ENCODE data around the gene CACNA1C. TPM values are rescaled to one million over a fixed set of nuclear protein-coding genes. Genes with fewer than 3 reads are reported as not detected.

CACNA1C gene
- 5.1 and 10.9 TPM in 2 replicates for total RNA-seq (2012; rRNA removed)

GRCh38 chr12:2052826-2053678 is at the start of gene CACNA1C:
CACNA1C (plus strand) TSS chr12:2052987; CDS start chr12:2053563, 576 bp downstream.
- Histone ChIP-seq H3K9me3 (replicated peaks; ENCODE audit: low read length) (no peaks in the 10 kb centered on the region), H3K27me3 (ENCODE audit: control insufficient read depth, insufficient read depth, low read length) (peaks cover 82% of the 10 kb centered on the region), H3K4me2 (ENCODE audit: low read length) (peak within 1 kb of the TSS; percentile 86), H3K9ac (ENCODE audit: low read depth, low read length) (peak within 1 kb of the TSS; percentile 56), H3K4me1 (ENCODE audit: control insufficient read depth, insufficient read depth, low read length) (peaks cover 5% of the 10 kb centered on the region), H3K36me3 (ENCODE audit: insufficient read depth, low read length) (no peaks in the 10 kb centered on the region), H3K4me3 (ENCODE audit: low read length) (peak within 1 kb of the TSS; percentile 71)

GRCh38 chr12:2003676-2004112 is 49.1 kb upstream of the CACNA1C start:
- H3K9ac ChIP-seq (ENCODE audit: low read depth, low read length) = peak overlapping the region; percentile 94
- peak overlapping the region; percentile 87 for H3K4me2 ChIP-seq (ENCODE audit: low read length)
- peaks cover 6% of the 10 kb centered on the region for H3K4me1 ChIP-seq (ENCODE audit: control insufficient read depth, insufficient read depth, low read length)
- no peaks in the 10 kb centered on the region for H3K36me3 ChIP-seq (ENCODE audit: insufficient read depth, low read length)
- no peaks in the 10 kb centered on the region for H3K9me3 ChIP-seq (replicated peaks; ENCODE audit: low read length)
- peak overlapping the region; percentile 94 for H3K4me3 ChIP-seq (ENCODE audit: low read length)
- no peaks in the 10 kb centered on the region for H3K27me3 ChIP-seq (ENCODE audit: control insufficient read depth, insufficient read depth, low read length)

- Histone ChIP-seq H3K27me3 (ENCODE audit: control insufficient read depth, insufficient read depth, low read length) (peaks cover 2% of the 10 kb centered on the region), H3K4me1 (ENCODE audit: control insufficient read depth, insufficient read depth, low read length) (peaks cover 6% of the 10 kb centered on the region), H3K9me3 (replicated peaks; ENCODE audit: low read length) (no peaks in the 10 kb centered on the region), H3K4me2 (ENCODE audit: low read length) (peak within 1 kb of the TSS; percentile 87), H3K4me3 (ENCODE audit: low read length) (peak within 1 kb of the TSS; percentile 94), H3K9ac (ENCODE audit: low read depth, low read length) (peak within 1 kb of the TSS; percentile 94), H3K36me3 (ENCODE audit: insufficient read depth, low read length) (no peaks in the 10 kb centered on the region)
Measured at GRCh38 chr12:2004113-2004929, 48.5 kb upstream of the CACNA1C start, which contains the start of gene DCP1B. DCP1B (minus strand) TSS chr12:2004457; CDS start chr12:2004431, 26 bp downstream.

- H3K4me2 ChIP-seq (ENCODE audit: low read length) = no peak overlapping the region
- no peak overlapping the region for H3K9ac ChIP-seq (ENCODE audit: low read depth, low read length)
Measured at GRCh38 chr12:2008677-2009076, 44.1 kb upstream of the CACNA1C start.

GRCh38 chr12:2009623-2010022 is 43.2 kb upstream of the CACNA1C start:
- H3K4me1 ChIP-seq (ENCODE audit: control insufficient read depth, insufficient read depth, low read length) = no peaks in the 10 kb centered on the region
- no peak overlapping the region for H3K4me3 ChIP-seq (ENCODE audit: low read length)
- H3K9ac ChIP-seq (ENCODE audit: low read depth, low read length) = no peak overlapping the region
- H3K9me3 ChIP-seq (replicated peaks; ENCODE audit: low read length) = no peaks in the 10 kb centered on the region
- H3K36me3 ChIP-seq (ENCODE audit: insufficient read depth, low read length) = no peaks in the 10 kb centered on the region
- no peak overlapping the region for H3K4me2 ChIP-seq (ENCODE audit: low read length)
- peaks cover 5% of the 10 kb centered on the region for H3K27me3 ChIP-seq (ENCODE audit: control insufficient read depth, insufficient read depth, low read length)

More at GRCh38 chr12:2008677-2009076, 44.1 kb upstream of the CACNA1C start:
- H3K4me3 ChIP-seq (ENCODE audit: low read length) = no peak overlapping the region
- H3K9me3 ChIP-seq (replicated peaks; ENCODE audit: low read length) = no peaks in the 10 kb centered on the region
- peaks cover 5% of the 10 kb centered on the region for H3K27me3 ChIP-seq (ENCODE audit: control insufficient read depth, insufficient read depth, low read length)
- no peaks in the 10 kb centered on the region for H3K4me1 ChIP-seq (ENCODE audit: control insufficient read depth, insufficient read depth, low read length)
- H3K36me3 ChIP-seq (ENCODE audit: insufficient read depth, low read length) = no peaks in the 10 kb centered on the region

GRCh38 chr12:2011643-2012607 is 40.9 kb upstream of the CACNA1C start:
- peaks cover 24% of the 10 kb centered on the region for H3K27me3 ChIP-seq (ENCODE audit: control insufficient read depth, insufficient read depth, low read length)
- H3K9me3 ChIP-seq (replicated peaks; ENCODE audit: low read length) = no peaks in the 10 kb centered on the region
- H3K4me2 ChIP-seq (ENCODE audit: low read length) = no peak overlapping the region
- H3K9ac ChIP-seq (ENCODE audit: low read depth, low read length) = no peak overlapping the region
- no peaks in the 10 kb centered on the region for H3K36me3 ChIP-seq (ENCODE audit: insufficient read depth, low read length)
- H3K4me3 ChIP-seq (ENCODE audit: low read length) = no peak overlapping the region
- no peaks in the 10 kb centered on the region for H3K4me1 ChIP-seq (ENCODE audit: control insufficient read depth, insufficient read depth, low read length)

- H3K27me3 ChIP-seq (ENCODE audit: control insufficient read depth, insufficient read depth, low read length) = peaks cover 34% of the 10 kb centered on the region
- no peaks in the 10 kb centered on the region for H3K4me1 ChIP-seq (ENCODE audit: control insufficient read depth, insufficient read depth, low read length)
- H3K36me3 ChIP-seq (ENCODE audit: insufficient read depth, low read length) = no peaks in the 10 kb centered on the region
- H3K9me3 ChIP-seq (replicated peaks; ENCODE audit: low read length) = no peaks in the 10 kb centered on the region
- H3K4me3 ChIP-seq (ENCODE audit: low read length) = no peak overlapping the region
- no peak overlapping the region for H3K4me2 ChIP-seq (ENCODE audit: low read length)
- no peak overlapping the region for H3K9ac ChIP-seq (ENCODE audit: low read depth, low read length)
Measured at GRCh38 chr12:2013086-2013485, 39.7 kb upstream of the CACNA1C start.

GRCh38 chr12:2013527-2014223 is 39.1 kb upstream of the CACNA1C start:
- Histone ChIP-seq H3K9me3 (replicated peaks; ENCODE audit: low read length) (no peaks in the 10 kb centered on the region), H3K4me3 (ENCODE audit: low read length) (no peak overlapping the region), H3K4me2 (ENCODE audit: low read length) (no peak overlapping the region), H3K9ac (ENCODE audit: low read depth, low read length) (no peak overlapping the region), H3K36me3 (ENCODE audit: insufficient read depth, low read length) (no peaks in the 10 kb centered on the region), H3K4me1 (ENCODE audit: control insufficient read depth, insufficient read depth, low read length) (no peaks in the 10 kb centered on the region), H3K27me3 (ENCODE audit: control insufficient read depth, insufficient read depth, low read length) (peaks cover 38% of the 10 kb centered on the region)

- Histone ChIP-seq H3K4me1 (ENCODE audit: control insufficient read depth, insufficient read depth, low read length) (no peaks in the 10 kb centered on the region), H3K4me2 (ENCODE audit: low read length) (no peak overlapping the region), H3K36me3 (ENCODE audit: insufficient read depth, low read length) (no peaks in the 10 kb centered on the region), H3K9me3 (replicated peaks; ENCODE audit: low read length) (no peaks in the 10 kb centered on the region), H3K27me3 (ENCODE audit: control insufficient read depth, insufficient read depth, low read length) (peaks cover 40% of the 10 kb centered on the region), H3K9ac (ENCODE audit: low read depth, low read length) (no peak overlapping the region), H3K4me3 (ENCODE audit: low read length) (no peak overlapping the region)
Measured at GRCh38 chr12:2014231-2014630, 38.6 kb upstream of the CACNA1C start.

- no peak overlapping the region for H3K9ac ChIP-seq (ENCODE audit: low read depth, low read length)
- H3K36me3 ChIP-seq (ENCODE audit: insufficient read depth, low read length) = no peaks in the 10 kb centered on the region
- H3K27me3 ChIP-seq (ENCODE audit: control insufficient read depth, insufficient read depth, low read length) = peaks cover 59% of the 10 kb centered on the region
- no peaks in the 10 kb centered on the region for H3K4me1 ChIP-seq (ENCODE audit: control insufficient read depth, insufficient read depth, low read length)
- no peak overlapping the region for H3K4me2 ChIP-seq (ENCODE audit: low read length)
- H3K9me3 ChIP-seq (replicated peaks; ENCODE audit: low read length) = no peaks in the 10 kb centered on the region
- no peak overlapping the region for H3K4me3 ChIP-seq (ENCODE audit: low read length)
Measured at GRCh38 chr12:2016862-2017545, 35.8 kb upstream of the CACNA1C start.

Data from skeletal muscle satellite cell (primary cell).